ENCODE data around the gene KDM4B.
"Not testable (repeated sequence)": the region's sequence is repeated elsewhere in the genome, so short reads cannot be mapped to it uniquely, and the experiment has no call there.

KDM4B gene

GRCh38 chr19:5152013-5152763, 183.3 kb downstream of the KDM4B start:
- no peak for DNase-seq (ENCODE audit: low read depth)

GRCh38 chr19:5152767-5153532, 184.0 kb downstream of the KDM4B start:
- DNase-seq (ENCODE audit: low read depth) = no peak

GRCh38 chr19:5153601-5154128, 184.8 kb downstream of the KDM4B start:
- DNase-seq (ENCODE audit: low read depth) = no peak

GRCh38 chr19:5154129-5154798, 185.4 kb downstream of the KDM4B start:
- peak; percentile 26 for DNase-seq (ENCODE audit: low read depth)

GRCh38 chr19:5154799-5155426, 186.0 kb downstream of the KDM4B start:
- no peak for DNase-seq (ENCODE audit: low read depth)

- no peak for DNase-seq (ENCODE audit: low read depth)
Observed at GRCh38 chr19:5155586-5156210, 186.8 kb downstream of the KDM4B start.

GRCh38 chr19:5156231-5156986, 187.5 kb downstream of the KDM4B start:
- DNase-seq (ENCODE audit: low read depth) = no peak

GRCh38 chr19:5157186-5157585, 188.3 kb downstream of the KDM4B start:
- DNase-seq (ENCODE audit: low read depth) = no peak

- DNase-seq (ENCODE audit: low read depth) = not testable (repeated sequence)
Observed at GRCh38 chr19:5158549-5159134, 189.7 kb downstream of the KDM4B start.

- DNase-seq (ENCODE audit: low read depth) = not testable (repeated sequence)
Observed at GRCh38 chr19:5160158-5160795, 191.4 kb downstream of the KDM4B start.

- not testable (repeated sequence) for DNase-seq (ENCODE audit: low read depth)
Observed at GRCh38 chr19:5164845-5165696, 196.2 kb downstream of the KDM4B start.

- DNase-seq (ENCODE audit: low read depth) = no peak
Observed at GRCh38 chr19:5165697-5166019, 196.7 kb downstream of the KDM4B start.

GRCh38 chr19:5166262-5166661, 197.3 kb downstream of the KDM4B start:
- DNase-seq (ENCODE audit: low read depth) = no peak

GRCh38 chr19:5170329-5170745, 201.4 kb downstream of the KDM4B start:
- DNase-seq (ENCODE audit: low read depth) = peak; percentile 38

GRCh38 chr19:5171711-5172110, 202.8 kb downstream of the KDM4B start:
- no peak for DNase-seq (ENCODE audit: low read depth)

- DNase-seq (ENCODE audit: low read depth) = no peak
Observed at GRCh38 chr19:5172859-5173630, 204.1 kb downstream of the KDM4B start.

- DNase-seq (ENCODE audit: low read depth) = no peak
Observed at GRCh38 chr19:5173993-5174392, 205.1 kb downstream of the KDM4B start.

- DNase-seq (ENCODE audit: low read depth) = no peak
Observed at GRCh38 chr19:5177745-5178450, 209.0 kb downstream of the KDM4B start.

All from activated T-cell treated with anti-CD3 and anti-CD28 coated beads for 24 hours (primary cell).